Progenitor cell of endocrine pancreas (in vitro differentiated cells): ENCODE measurements around the gene TRIM15. TPM values are rescaled to one million over a fixed set of nuclear protein-coding genes. Genes with fewer than 3 reads are reported as not detected.

ENCODE experiments used
- DNase-seq: peaks from one replicate; pipeline ENCODE4 v3.0.0; 2021; ENCODE audit warnings: low spot score; ENCODE audit not compliant: unreplicated experiment
- H3K27ac Mint-ChIP-seq: 2 replicates; pipeline ENCODE4 v1.8.0; 2021; ENCODE audit warnings: mild to moderate bottlenecking, moderate library complexity, mixed read lengths
- H3K27me3 Mint-ChIP-seq: 2 replicates; pipeline ENCODE4 v1.8.0; 2021; ENCODE audit warnings: mixed read lengths
- H3K36me3 Mint-ChIP-seq: 2 replicates; pipeline ENCODE4 v1.8.0; 2022; ENCODE audit warnings: mixed read lengths; ENCODE audit not compliant: insufficient read depth
- H3K4me1 Mint-ChIP-seq: 2 replicates; pipeline ENCODE4 v1.8.0; 2021; ENCODE audit warnings: low read depth, mixed read lengths
- H3K4me3 Mint-ChIP-seq: 2 replicates; pipeline ENCODE4 v1.8.0; 2021; ENCODE audit warnings: low read depth, mild to moderate bottlenecking, moderate library complexity, mixed read lengths
- H3K9me3 Mint-ChIP-seq: 2 replicates; pipeline ENCODE4 v1.8.0; 2021; ENCODE audit warnings: low read depth, mixed read lengths
- total RNA-seq: library from RNA; stranded (reverse); gene quantifications from 2 replicates; pipeline ENCODE4 v1.2.1, GENCODE V29; 2021
- TF ChIP-seq, protein P1 (sequence below): fragments of 200-600 bp; sonication (generic); IDR thresholded peaks from one replicate; pipeline ENCODE4 v1.5.0; 2021; ENCODE audit warnings: antibody characterized with exemption, mild to moderate bottlenecking; ENCODE audit not compliant: unreplicated experiment

TRIM15 gene
- total RNA-seq, 1 donor from 2014 or later = not detected

DNA sequence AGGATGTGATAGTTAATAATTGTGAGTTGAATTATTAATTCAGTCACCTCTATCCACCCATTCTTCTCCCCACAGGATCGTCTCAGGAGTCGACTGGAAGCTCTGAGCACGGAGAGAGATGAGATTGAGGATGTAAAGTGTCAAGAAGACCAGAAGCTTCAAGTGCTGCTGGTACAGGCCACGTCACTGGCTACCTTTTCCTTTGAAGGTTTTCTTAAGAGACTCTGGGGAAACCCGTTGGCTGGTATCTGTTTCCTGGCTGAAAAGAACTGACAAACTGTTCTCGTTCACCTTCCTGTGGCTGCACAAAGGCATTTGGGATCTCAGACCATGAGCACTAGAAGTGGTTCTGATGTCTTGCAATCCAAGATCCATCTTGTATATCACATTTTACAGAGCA, 3.8 kb downstream of the TRIM15 start:
- no peaks in the 10 kb centered on the region for H3K36me3 Mint-ChIP-seq
- DNase-seq = no peak
- H3K4me3 Mint-ChIP-seq = no peak overlapping the region
- no peaks in the 10 kb centered on the region for H3K4me1 Mint-ChIP-seq
- TF ChIP-seq, protein P1, sequence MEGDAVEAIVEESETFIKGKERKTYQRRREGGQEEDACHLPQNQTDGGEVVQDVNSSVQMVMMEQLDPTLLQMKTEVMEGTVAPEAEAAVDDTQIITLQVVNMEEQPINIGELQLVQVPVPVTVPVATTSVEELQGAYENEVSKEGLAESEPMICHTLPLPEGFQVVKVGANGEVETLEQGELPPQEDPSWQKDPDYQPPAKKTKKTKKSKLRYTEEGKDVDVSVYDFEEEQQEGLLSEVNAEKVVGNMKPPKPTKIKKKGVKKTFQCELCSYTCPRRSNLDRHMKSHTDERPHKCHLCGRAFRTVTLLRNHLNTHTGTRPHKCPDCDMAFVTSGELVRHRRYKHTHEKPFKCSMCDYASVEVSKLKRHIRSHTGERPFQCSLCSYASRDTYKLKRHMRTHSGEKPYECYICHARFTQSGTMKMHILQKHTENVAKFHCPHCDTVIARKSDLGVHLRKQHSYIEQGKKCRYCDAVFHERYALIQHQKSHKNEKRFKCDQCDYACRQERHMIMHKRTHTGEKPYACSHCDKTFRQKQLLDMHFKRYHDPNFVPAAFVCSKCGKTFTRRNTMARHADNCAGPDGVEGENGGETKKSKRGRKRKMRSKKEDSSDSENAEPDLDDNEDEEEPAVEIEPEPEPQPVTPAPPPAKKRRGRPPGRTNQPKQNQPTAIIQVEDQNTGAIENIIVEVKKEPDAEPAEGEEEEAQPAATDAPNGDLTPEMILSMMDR = no peak
- H3K9me3 Mint-ChIP-seq = no peaks in the 10 kb centered on the region
- peaks cover 66% of the 10 kb centered on the region for H3K27me3 Mint-ChIP-seq
- H3K27ac Mint-ChIP-seq = no peak overlapping the region

DNA sequence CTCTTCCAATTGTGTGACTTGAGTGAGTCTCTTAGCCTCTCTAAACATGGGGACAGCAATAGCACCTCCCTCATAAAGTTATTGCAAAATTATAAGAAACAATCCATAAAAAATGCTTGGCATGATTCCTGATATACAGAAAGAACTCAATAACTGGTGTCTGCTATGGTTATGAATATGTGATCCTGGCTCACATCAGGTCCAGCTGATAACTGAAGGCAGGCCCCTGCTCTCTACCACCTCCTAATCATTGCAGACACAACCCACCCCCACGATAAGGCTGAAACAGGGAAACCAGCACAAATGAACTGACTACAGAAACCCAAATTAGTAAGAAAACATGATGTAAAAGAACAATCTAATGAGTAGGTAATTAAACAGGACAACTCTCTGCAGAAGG, 5.4 kb downstream of the TRIM15 start:
- DNase-seq = no peak

DNA sequence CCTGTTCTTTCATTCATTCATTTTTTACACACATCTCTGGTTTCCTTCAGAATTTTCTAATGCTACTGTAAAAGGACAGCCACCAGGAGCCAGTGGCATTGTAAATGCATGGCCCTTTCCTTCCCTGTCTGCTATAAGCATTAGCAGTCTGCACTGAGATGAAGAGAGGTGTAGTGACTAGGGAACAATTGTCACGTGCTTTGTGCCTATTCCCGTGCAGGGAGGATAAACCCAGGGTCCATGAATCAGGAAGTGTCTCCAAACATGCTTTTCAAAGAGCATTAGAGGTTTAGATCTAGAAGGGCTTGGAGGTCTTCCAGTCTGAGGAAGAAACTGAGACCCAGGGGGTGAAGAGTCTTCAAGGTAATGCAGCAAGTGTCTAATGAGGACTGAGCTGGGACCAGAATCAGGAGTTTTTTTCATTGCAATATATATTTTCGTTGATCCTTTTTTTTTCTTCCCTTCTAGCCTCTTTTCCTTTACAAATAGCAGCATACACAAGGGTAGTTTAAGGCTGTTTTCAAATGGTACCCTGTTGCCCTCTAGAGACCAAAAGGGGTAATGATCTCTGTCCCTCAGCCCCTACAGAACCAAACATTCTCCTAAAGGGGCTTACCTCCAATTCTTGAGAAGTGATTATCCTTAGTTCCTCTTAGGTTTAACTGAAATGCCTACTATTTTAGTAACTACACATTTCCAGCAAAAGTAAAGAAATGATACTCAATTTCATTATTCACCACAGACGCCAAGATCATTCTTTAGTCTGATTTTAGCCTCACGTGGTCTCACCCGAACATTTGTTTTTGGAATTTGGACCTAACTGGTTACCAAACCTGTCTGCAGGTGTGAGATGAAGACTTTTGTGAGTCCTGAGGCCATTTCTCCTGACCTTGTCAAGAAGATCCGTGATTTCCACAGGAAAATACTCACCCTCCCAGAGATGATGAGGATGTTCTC, 6.6 kb downstream of the TRIM15 start:
- H3K9me3 Mint-ChIP-seq = no peaks in the 10 kb centered on the region
- no peak overlapping the region for H3K4me3 Mint-ChIP-seq
- TF ChIP-seq, protein P1 = peak; percentile 73
- no peaks in the 10 kb centered on the region for H3K36me3 Mint-ChIP-seq
- H3K27me3 Mint-ChIP-seq = peaks cover 82% of the 10 kb centered on the region
- no peaks in the 10 kb centered on the region for H3K4me1 Mint-ChIP-seq
- H3K27ac Mint-ChIP-seq = no peak overlapping the region
- DNase-seq = no peak

More for the DNA sequence above, 5.4 kb downstream of the TRIM15 start:
- no peaks in the 10 kb centered on the region for H3K4me1 Mint-ChIP-seq
- H3K27me3 Mint-ChIP-seq = peaks cover 80% of the 10 kb centered on the region
- no peak overlapping the region for H3K4me3 Mint-ChIP-seq
- H3K9me3 Mint-ChIP-seq = no peaks in the 10 kb centered on the region
- no peaks in the 10 kb centered on the region for H3K36me3 Mint-ChIP-seq
- H3K27ac Mint-ChIP-seq = no peak overlapping the region
- TF ChIP-seq, protein P1 = no peak

DNA sequence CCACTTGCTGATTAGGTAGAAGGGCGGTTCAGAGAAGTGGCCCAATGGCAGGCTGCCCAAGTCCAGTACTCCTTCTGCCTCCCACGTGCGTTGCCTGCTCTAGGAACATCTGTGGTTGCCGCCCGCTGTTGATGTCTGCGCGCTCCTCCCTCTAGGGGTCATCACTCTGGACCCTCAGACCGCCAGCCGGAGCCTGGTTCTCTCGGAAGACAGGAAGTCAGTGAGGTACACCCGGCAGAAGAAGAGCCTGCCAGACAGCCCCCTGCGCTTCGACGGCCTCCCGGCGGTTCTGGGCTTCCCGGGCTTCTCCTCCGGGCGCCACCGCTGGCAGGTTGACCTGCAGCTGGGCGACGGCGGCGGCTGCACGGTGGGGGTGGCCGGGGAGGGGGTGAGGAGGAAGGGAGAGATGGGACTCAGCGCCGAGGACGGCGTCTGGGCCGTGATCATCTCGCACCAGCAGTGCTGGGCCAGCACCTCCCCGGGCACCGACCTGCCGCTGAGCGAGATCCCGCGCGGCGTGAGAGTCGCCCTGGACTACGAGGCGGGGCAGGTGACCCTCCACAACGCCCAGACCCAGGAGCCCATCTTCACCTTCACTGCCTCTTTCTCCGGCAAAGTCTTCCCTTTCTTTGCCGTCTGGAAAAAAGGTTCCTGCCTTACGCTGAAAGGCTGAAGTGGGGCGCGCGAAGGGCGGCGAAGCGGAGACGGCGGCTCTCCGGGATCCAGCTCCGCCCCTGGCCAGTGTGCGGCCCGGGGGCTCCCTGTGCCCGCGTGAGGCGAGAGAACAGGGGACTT, 8.5 kb downstream of the TRIM15 start:
- Mint-ChIP-seq H3K9me3 (no peaks in the 10 kb centered on the region), H3K36me3 (no peaks in the 10 kb centered on the region), H3K4me1 (no peaks in the 10 kb centered on the region), H3K27me3 (peaks cover 89% of the 10 kb centered on the region), H3K4me3 (peak overlapping the region; percentile 12), H3K27ac (no peak overlapping the region)
- TF ChIP-seq, protein P1 = no peak
- DNase-seq = no peak

DNA sequence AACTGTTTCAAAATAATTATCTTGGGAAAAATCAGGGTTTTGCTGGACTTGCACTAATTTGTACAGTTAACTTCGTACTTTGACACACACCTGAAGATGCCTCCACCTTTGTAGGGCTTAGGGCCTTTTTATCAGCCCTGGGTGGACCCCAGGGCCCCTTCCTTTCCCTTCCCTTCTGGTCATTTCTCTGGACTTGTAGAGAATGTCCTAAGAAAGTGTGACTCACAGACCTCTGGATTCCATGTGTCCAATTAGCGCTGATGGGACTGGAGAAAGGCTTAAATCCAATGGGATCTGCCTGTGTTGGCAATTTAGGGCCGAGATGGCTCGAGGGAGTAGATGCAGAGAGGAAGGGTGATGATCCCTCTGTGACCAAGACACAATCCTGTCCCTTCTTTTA, 9.3 kb downstream of the TRIM15 start:
- H3K36me3 Mint-ChIP-seq = no peaks in the 10 kb centered on the region
- TF ChIP-seq, protein P1 = no peak
- no peak overlapping the region for H3K27ac Mint-ChIP-seq
- no peaks in the 10 kb centered on the region for H3K4me1 Mint-ChIP-seq
- no peak for DNase-seq
- H3K27me3 Mint-ChIP-seq = peaks cover 91% of the 10 kb centered on the region
- peaks cover under 1% of the 10 kb centered on the region for H3K9me3 Mint-ChIP-seq
- no peak overlapping the region for H3K4me3 Mint-ChIP-seq
